GM23338 (cell line): ENCODE results near the gene DNAI7. TPM values are rescaled to one million over a fixed set of nuclear protein-coding genes. Genes with fewer than 3 reads are reported as not detected.
A peak's percentile ranks its signal among the peaks of the same experiment; 100 is the strongest.

ENCODE experiments used
- ATAC-seq: fragments of 200-7000 bp; cut with Tn5 transposase; 3 replicates; pipeline ENCODE4 v1.9.1; 2020
- DNase-seq: peaks from one replicate; pipeline ENCODE4 v3.0.0-alpha.2; 2015; ENCODE audit warnings: low spot score
- H2AFZ ChIP-seq: fragments of 200-600 bp; sonication (generic); 2 replicates; pipeline ENCODE4 v1.8.0; 2016; ENCODE audit warnings: antibody characterized with exemption, mild to moderate bottlenecking, moderate library complexity
- H3F3A ChIP-seq: fragments of 200-600 bp; sonication (generic); replicated peaks from 2 replicates; pipeline ENCODE4 v1.8.0; 2017; ENCODE audit warnings: antibody characterized with exemption, mixed run types, low read depth
- H3K27ac ChIP-seq: fragments of 200-600 bp; sonication (generic); 2 replicates; pipeline ENCODE4 v1.6.1; 2016; ENCODE audit warnings: low read depth
- H3K27me3 ChIP-seq: fragments of 200-600 bp; sonication (generic); 2 replicates; pipeline ENCODE4 v1.8.0; 2016; ENCODE audit warnings: mild to moderate bottlenecking, mixed run types, moderate library complexity; ENCODE audit not compliant: insufficient read depth
- H3K36me3 ChIP-seq: fragments of 200-600 bp; sonication (generic); 2 replicates; pipeline ENCODE4 v1.8.0; 2016; ENCODE audit warnings: mild to moderate bottlenecking; ENCODE audit not compliant: insufficient read depth
- H3K4me1 ChIP-seq: fragments of 200-600 bp; sonication (generic); 2 replicates; pipeline ENCODE4 v1.8.0; 2016; ENCODE audit warnings: mild to moderate bottlenecking, moderate library complexity; ENCODE audit not compliant: insufficient read depth
- H3K4me2 ChIP-seq: fragments of 200-600 bp; sonication (generic); 2 replicates; pipeline ENCODE4 v1.7.1; 2017; ENCODE audit warnings: mixed run types
- H3K4me3 ChIP-seq: fragments of 200-600 bp; sonication (generic); 2 replicates; pipeline ENCODE4 v1.6.1; 2016; ENCODE audit warnings: mixed run types
- H3K79me2 ChIP-seq: fragments of 200-600 bp; sonication (generic); replicated peaks from 2 replicates; pipeline ENCODE4 v1.8.0; 2017; ENCODE audit warnings: mild to moderate bottlenecking; ENCODE audit not compliant: insufficient read depth
- H3K9me2 ChIP-seq: fragments of 200-600 bp; sonication (generic); 2 replicates; pipeline ENCODE4 v1.8.0; 2017; ENCODE audit not compliant: insufficient read depth
- H4K20me1 ChIP-seq: fragments of 200-600 bp; sonication (generic); replicated peaks from 2 replicates; pipeline ENCODE4 v1.8.0; 2017; ENCODE audit warnings: mild to moderate bottlenecking; ENCODE audit not compliant: insufficient read depth
- H3K27ac Mint-ChIP-seq: 2 replicates; pipeline ENCODE4 v1.8.0; 2020; ENCODE audit warnings: inconsistent platforms, mild to moderate bottlenecking, moderate library complexity, mixed read lengths
- H3K27me3 Mint-ChIP-seq: 3 replicates; pipeline ENCODE4 v1.8.0; 2022; ENCODE audit warnings: low read depth, mild to moderate bottlenecking, moderate library complexity, mixed read lengths, inconsistent platforms; ENCODE audit not compliant: insufficient read depth, poor library complexity
- H3K36me3 Mint-ChIP-seq: 3 replicates; pipeline ENCODE4 v1.8.0; 2021; ENCODE audit warnings: low read depth, mild to moderate bottlenecking, inconsistent platforms, moderate library complexity, mixed read lengths
- H3K4me1 Mint-ChIP-seq: 3 replicates; pipeline ENCODE4 v1.8.0; 2020; ENCODE audit warnings: mild to moderate bottlenecking, inconsistent platforms, mixed read lengths
- H3K4me3 Mint-ChIP-seq: 3 replicates; pipeline ENCODE4 v1.8.0; 2021; ENCODE audit warnings: moderate library complexity, mild to moderate bottlenecking, inconsistent platforms, mixed read lengths
- H3K9me3 Mint-ChIP-seq: 3 replicates; pipeline ENCODE4 v1.8.0; 2020; ENCODE audit warnings: moderate library complexity, mild to moderate bottlenecking, inconsistent platforms, mixed read lengths
- CTCF ChIP-seq, 2 experiments: fragments of 200-600 bp in 1 of 2; sonication (generic) in 1 of 2; conservative IDR thresholded peaks; 2 replicates each; pipeline versions ENCODE4 v1.5.1 to v1.6.1; 2016 to 2017; ENCODE audit warnings: antibody characterized with exemption in 2 of 2, low read depth in 2 of 2, mild to moderate bottlenecking in 2 of 2, moderate library complexity in 1 of 2
- EZH2 ChIP-seq: fragments of 200-600 bp; sonication (generic); IDR thresholded peaks from one replicate; pipeline ENCODE4 v1.8.0; 2017; ENCODE audit warnings: antibody characterized with exemption, mild to moderate bottlenecking, low read depth; ENCODE audit not compliant: unreplicated experiment
- ZNF331 ChIP-seq: fragments of 250-450 bp; sonication (Bioruptor Pico); IDR thresholded peaks from 2 replicates; pipeline ENCODE4 v1.5.0; 2020; ENCODE audit warnings: low read depth, mild to moderate bottlenecking, moderate library complexity
- polyA plus RNA-seq: library from polyadenylated mRNA; unstranded; fragments of >200 nt; fragmentation: Nextera tagmentation; extraction: Ambion mirVana; gene quantifications from 2 replicates; pipeline ENCODE4 v1.2.1, GENCODE V29; 2016
- total RNA-seq: library from RNA; depleted of rRNA; stranded (reverse); fragments of >200 nt; shearing (Covaris generic); gene quantifications from 2 replicates; pipeline ENCODE4 v1.2.3, GENCODE V29; 2014

The DNAI7 gene
- total and polyA plus RNA-seq, 2 experiments from 2014 or later: 0.08 TPM; not detected in 1

- no peak for TF ChIP-seq EZH2
Measured at GRCh38 chr12:25243680-25243990, 48.7 kb upstream of the DNAI7 start (continued).

GRCh38 chr12:25242981-25243679, 48.2 kb upstream of the DNAI7 start:
- H3K4me1 Mint-ChIP-seq: peaks cover 4% of the 10 kb centered on the region; the same call in 2 of the 3 replicates
- H3K36me3 ChIP-seq: no peaks in the 10 kb centered on the region
- TF ChIP-seq ZNF331 (CRISPR knock-in tag): no peak
- peaks cover 20% of the 10 kb centered on the region; the same call in 1 of the 2 replicates for H4K20me1 ChIP-seq
- H3K4me3 Mint-ChIP-seq: no peak overlapping the region
- no peaks in the 10 kb centered on the region for H3K27me3 Mint-ChIP-seq
- no peaks in the 10 kb centered on the region for H3K4me1 ChIP-seq
- peaks cover 24% of the 10 kb centered on the region for H3K36me3 Mint-ChIP-seq
- no peak overlapping the region for H2AFZ ChIP-seq
- peak overlapping the region; percentile 69; the same call in 1 of the 2 replicates for H3K27ac Mint-ChIP-seq
- H3K9me2 ChIP-seq: no peaks in the 10 kb centered on the region
- H3F3A ChIP-seq: no peaks in the 10 kb centered on the region
- H3K27me3 ChIP-seq: no peaks in the 10 kb centered on the region
- H3K4me3 ChIP-seq: no peak overlapping the region
- H3K79me2 ChIP-seq: peaks cover 83% of the 10 kb centered on the region
- ATAC-seq: no peak
- H3K27ac ChIP-seq: no peak overlapping the region
- no peaks in the 10 kb centered on the region for H3K9me3 Mint-ChIP-seq
- no peak overlapping the region for H3K4me2 ChIP-seq
- no peak for DNase-seq

GRCh38 chr12:25241167-25242020, 46.4 kb upstream of the DNAI7 start:
- H3K36me3 ChIP-seq: no peaks in the 10 kb centered on the region
- peaks cover 15% of the 10 kb centered on the region for H4K20me1 ChIP-seq
- no peaks in the 10 kb centered on the region for H3F3A ChIP-seq

More at GRCh38 chr12:25241167-25242020, 46.4 kb upstream of the DNAI7 start:
- Histone ChIP-seq H3K27me3 (no peaks in the 10 kb centered on the region), H2AFZ (no peak overlapping the region), H3K4me1 (no peaks in the 10 kb centered on the region), H3K27ac (no peak overlapping the region), H3K4me2 (no peak overlapping the region), H3K4me3 (no peak overlapping the region), H3K79me2 (peaks cover 80% of the 10 kb centered on the region), H3K9me2 (no peaks in the 10 kb centered on the region)
- H3K27me3 Mint-ChIP-seq: no peaks in the 10 kb centered on the region
- no peaks in the 10 kb centered on the region for H3K9me3 Mint-ChIP-seq
- ATAC-seq (no peak), DNase-seq (peak; percentile 70)
- H3K4me1 Mint-ChIP-seq: no peaks in the 10 kb centered on the region
- no peak overlapping the region for H3K4me3 Mint-ChIP-seq
- TF ChIP-seq ZNF331 (CRISPR knock-in tag): no peak
- peak; percentile 55 to 84 for TF ChIP-seq CTCF (conservative IDR thresholded peaks at IDR 0.05; ENCODE audit: low read depth in 2 of 2)
- H3K27ac Mint-ChIP-seq: no peak overlapping the region
- H3K36me3 Mint-ChIP-seq: peaks cover 31% of the 10 kb centered on the region
